H1 (cell line): ENCODE data around the gene SLC39A11.

Experiments
- EP300 ChIP-seq, 2 experiments: IDR thresholded peaks; 1 replicate in 1 of 2; 2 replicates in 1 of 2; pipeline ENCODE4 v1.6.1; 2011 to 2012; ENCODE audit warnings: low read depth in 2 of 2, low read length in 2 of 2, mild to moderate bottlenecking in 2 of 2, borderline replicate concordance in 1 of 2, inconsistent platforms in 1 of 2, moderate library complexity in 1 of 2
- POLR2A ChIP-seq, 2 experiments: IDR thresholded peaks; 1 replicate in 1 of 2; 2 replicates in 1 of 2; pipeline ENCODE4 v1.6.1; 2011; ENCODE audit warnings: low read depth in 2 of 2, low read length in 2 of 2, mild to moderate bottlenecking in 2 of 2; ENCODE audit errors: control extremely low read depth in 1 of 2
- POLR2AphosphoS5 ChIP-seq: IDR thresholded peaks from 2 replicates; pipeline ENCODE4 v1.6.1; 2011; ENCODE audit warnings: low read depth, low read length
- TF ChIP-seq, protein P1 (sequence below), 3 experiments: IDR thresholded peaks; 1 replicate in 2 of 3; 2 replicates in 1 of 3; pipeline versions ENCODE4 v1.5.1 to v1.6.1; 2011; ENCODE audit warnings: low read length in 3 of 3, mild to moderate bottlenecking in 3 of 3, inconsistent platforms in 2 of 3, low read depth in 1 of 3, moderate library complexity in 1 of 3; ENCODE audit not compliant: insufficient read depth in 1 of 3; ENCODE audit errors: control extremely low read depth in 1 of 3
- TF ChIP-seq, protein P2 (sequence below): IDR thresholded peaks from 2 replicates; pipeline ENCODE4 v1.6.1; 2012; ENCODE audit warnings: inconsistent platforms

DNA sequence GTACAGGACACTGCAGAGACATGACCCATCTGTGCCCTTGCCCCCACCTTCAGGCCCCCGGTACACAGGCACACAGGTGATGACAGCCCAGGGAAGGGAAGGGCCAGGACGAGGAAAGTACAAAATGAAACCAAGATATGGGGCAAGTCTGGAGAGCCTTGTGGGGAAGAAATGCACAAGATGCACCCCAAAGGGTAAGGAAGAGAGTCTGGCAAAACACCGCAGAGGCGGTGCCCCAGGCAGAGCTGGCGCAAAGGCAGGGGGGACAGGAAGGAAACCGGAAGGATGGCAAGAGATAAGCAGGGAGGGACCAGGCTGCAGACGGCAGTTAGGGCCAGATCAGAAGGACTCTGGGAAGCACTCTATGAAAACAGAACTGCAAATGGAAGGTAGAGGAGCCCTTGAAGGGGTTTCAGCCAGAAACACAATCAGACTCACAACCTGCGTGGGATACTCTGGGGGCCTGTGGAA, 81.4 kb downstream of the SLC39A11 start:
- TF ChIP-seq POLR2A (IDR thresholded peaks at IDR 0.05; ENCODE audit: control extremely low read depth in 1 of 2, low read depth in 2 of 2, low read length in 2 of 2) (no peak), POLR2AphosphoS5 (no peak), EP300 (IDR thresholded peaks at IDR 0.05; ENCODE audit: borderline replicate concordance in 1 of 2, low read depth in 2 of 2, low read length in 2 of 2) (no peak)
- TF ChIP-seq, protein P1, sequence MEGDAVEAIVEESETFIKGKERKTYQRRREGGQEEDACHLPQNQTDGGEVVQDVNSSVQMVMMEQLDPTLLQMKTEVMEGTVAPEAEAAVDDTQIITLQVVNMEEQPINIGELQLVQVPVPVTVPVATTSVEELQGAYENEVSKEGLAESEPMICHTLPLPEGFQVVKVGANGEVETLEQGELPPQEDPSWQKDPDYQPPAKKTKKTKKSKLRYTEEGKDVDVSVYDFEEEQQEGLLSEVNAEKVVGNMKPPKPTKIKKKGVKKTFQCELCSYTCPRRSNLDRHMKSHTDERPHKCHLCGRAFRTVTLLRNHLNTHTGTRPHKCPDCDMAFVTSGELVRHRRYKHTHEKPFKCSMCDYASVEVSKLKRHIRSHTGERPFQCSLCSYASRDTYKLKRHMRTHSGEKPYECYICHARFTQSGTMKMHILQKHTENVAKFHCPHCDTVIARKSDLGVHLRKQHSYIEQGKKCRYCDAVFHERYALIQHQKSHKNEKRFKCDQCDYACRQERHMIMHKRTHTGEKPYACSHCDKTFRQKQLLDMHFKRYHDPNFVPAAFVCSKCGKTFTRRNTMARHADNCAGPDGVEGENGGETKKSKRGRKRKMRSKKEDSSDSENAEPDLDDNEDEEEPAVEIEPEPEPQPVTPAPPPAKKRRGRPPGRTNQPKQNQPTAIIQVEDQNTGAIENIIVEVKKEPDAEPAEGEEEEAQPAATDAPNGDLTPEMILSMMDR (IDR thresholded peaks at IDR 0.05; ENCODE audit: control extremely low read depth in 1 of 3, insufficient read depth in 1 of 3, low read depth in 1 of 3, low read length in 3 of 3) = no peak
- TF ChIP-seq, protein P2, sequence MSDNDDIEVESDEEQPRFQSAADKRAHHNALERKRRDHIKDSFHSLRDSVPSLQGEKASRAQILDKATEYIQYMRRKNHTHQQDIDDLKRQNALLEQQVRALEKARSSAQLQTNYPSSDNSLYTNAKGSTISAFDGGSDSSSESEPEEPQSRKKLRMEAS = no peak
